Activated B cell treated with CpG ODN at 0.5 μM for 24 hours (primary cell): ENCODE results near the gene EFCAB8. TPM values are rescaled to one million over a fixed set of nuclear protein-coding genes. Genes with fewer than 3 reads are reported as not detected.

Experiments used
- ATAC-seq: fragments of 200-7000 bp; cut with Tn5 transposase; one replicate; pipeline ENCODE4 v1.10.0; 2021; ENCODE audit warnings: low read depth, mild to moderate bottlenecking, moderate library complexity
- CTCF ChIA-PET: fragments of 350-600 bp; sonication (Branson Sonifier 250); formaldehyde crosslinking; loops from one replicate; lab custom pipeline; 2021; ENCODE audit warnings: antibody characterized with exemption; lab: Charles Lee
- POLR2A ChIA-PET: fragments of 350-600 bp; sonication (Branson Sonifier 250); formaldehyde crosslinking; loops from one replicate; lab custom pipeline; 2021; ENCODE audit warnings: antibody characterized with exemption; lab: Charles Lee
- DNase-seq: peaks from one replicate; pipeline ENCODE4 v3.0.0; 2022
- H3K27ac Mint-ChIP-seq: one replicate; pipeline ENCODE4 v1.8.0; 2020; ENCODE audit warnings: mixed read lengths
- H3K27me3 Mint-ChIP-seq: one replicate; pipeline ENCODE4 v1.8.0; 2021; ENCODE audit warnings: mixed read lengths
- H3K36me3 Mint-ChIP-seq: one replicate; pipeline ENCODE4 v1.8.0; 2021; ENCODE audit warnings: low read depth, mixed read lengths
- H3K4me1 Mint-ChIP-seq: one replicate; pipeline ENCODE4 v1.8.0; 2021; ENCODE audit warnings: mixed read lengths
- H3K4me3 Mint-ChIP-seq: one replicate; pipeline ENCODE4 v1.8.0; 2020; ENCODE audit warnings: mild to moderate bottlenecking, mixed read lengths
- H3K9me3 Mint-ChIP-seq: one replicate; pipeline ENCODE4 v1.8.0; 2020; ENCODE audit warnings: mixed read lengths
- intact Hi-C: fragments of 100-400 bp; cut with micrococcal nuclease; formaldehyde crosslinking; loops from one replicate; pipeline ENCODE4 v1.15.1; 2024
- total RNA-seq: library from RNA; stranded (reverse); gene quantifications from 2 replicates; pipeline ENCODE4 v1.2.3, GENCODE V29; 2022
- TF ChIP-seq, protein P1 (sequence below): fragments of 200-600 bp; IDR thresholded peaks from one replicate; pipeline ENCODE4 v1.8.0; 2022; ENCODE audit warnings: antibody characterized with exemption, mild to moderate bottlenecking

Gene EFCAB8
- total RNA-seq, 1 donor from 2014 or later = 0.71 TPM

DNA sequence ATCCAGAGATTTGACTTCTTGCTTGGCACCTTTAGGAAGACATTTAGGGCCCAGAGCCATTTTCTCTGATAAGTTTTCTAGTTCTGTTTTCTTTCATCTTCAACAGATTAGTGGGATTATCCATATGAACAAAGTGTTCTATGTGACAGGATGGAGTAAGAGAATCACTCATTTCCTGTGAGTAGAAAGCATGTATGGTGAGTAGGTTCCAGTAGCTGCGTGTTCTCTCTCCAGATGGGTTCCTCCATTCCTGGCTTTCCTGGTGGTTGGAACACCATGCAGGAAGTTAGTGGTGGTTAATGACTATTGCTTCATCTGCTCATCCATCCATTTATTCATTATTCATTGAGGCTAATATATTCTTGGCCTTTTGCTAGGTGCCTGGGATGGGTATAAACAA is 54.0 kb downstream of the EFCAB8 start:
- Mint-ChIP-seq H3K4me3 (no peak overlapping the region), H3K36me3 (peaks cover 3% of the 10 kb centered on the region), H3K27me3 (no peaks in the 10 kb centered on the region), H3K9me3 (peaks cover 11% of the 10 kb centered on the region), H3K4me1 (no peaks in the 10 kb centered on the region), H3K27ac (no peak overlapping the region)
- TF ChIP-seq, protein P1, sequence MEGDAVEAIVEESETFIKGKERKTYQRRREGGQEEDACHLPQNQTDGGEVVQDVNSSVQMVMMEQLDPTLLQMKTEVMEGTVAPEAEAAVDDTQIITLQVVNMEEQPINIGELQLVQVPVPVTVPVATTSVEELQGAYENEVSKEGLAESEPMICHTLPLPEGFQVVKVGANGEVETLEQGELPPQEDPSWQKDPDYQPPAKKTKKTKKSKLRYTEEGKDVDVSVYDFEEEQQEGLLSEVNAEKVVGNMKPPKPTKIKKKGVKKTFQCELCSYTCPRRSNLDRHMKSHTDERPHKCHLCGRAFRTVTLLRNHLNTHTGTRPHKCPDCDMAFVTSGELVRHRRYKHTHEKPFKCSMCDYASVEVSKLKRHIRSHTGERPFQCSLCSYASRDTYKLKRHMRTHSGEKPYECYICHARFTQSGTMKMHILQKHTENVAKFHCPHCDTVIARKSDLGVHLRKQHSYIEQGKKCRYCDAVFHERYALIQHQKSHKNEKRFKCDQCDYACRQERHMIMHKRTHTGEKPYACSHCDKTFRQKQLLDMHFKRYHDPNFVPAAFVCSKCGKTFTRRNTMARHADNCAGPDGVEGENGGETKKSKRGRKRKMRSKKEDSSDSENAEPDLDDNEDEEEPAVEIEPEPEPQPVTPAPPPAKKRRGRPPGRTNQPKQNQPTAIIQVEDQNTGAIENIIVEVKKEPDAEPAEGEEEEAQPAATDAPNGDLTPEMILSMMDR = no peak
- no peak for DNase-seq
- no peak for ATAC-seq
- ChIA-PET CTCF (no interaction called here), POLR2A (no interaction called here)
- intact Hi-C loops = no loop called here

DNA sequence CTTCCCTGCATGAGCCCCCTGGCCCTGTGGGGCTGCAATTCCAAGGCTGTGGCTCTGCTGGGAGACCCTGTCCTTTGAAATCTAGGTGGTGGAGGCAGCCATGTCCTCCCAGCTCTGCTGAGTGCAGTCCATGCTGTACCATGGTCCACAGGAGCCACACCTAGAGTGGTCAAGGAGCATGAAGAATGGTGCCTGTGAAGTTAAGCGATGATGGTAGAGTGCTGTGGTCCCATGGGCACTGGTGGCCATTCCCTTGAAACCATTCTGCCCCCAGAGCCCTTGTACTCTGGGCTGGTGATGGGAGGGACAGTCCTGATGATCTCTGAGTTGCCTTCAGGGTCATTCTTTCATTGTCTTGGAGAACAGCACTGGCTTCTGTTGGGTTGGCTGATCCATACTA is 55.3 kb downstream of the EFCAB8 start:
- Mint-ChIP-seq H3K4me3 (no peak overlapping the region), H3K27ac (no peak overlapping the region), H3K27me3 (no peaks in the 10 kb centered on the region), H3K36me3 (peaks cover 3% of the 10 kb centered on the region), H3K9me3 (peaks cover 11% of the 10 kb centered on the region), H3K4me1 (no peaks in the 10 kb centered on the region)
- ATAC-seq (no peak), DNase-seq (no peak)
- ChIA-PET POLR2A (no interaction called here), CTCF (no interaction called here)
- TF ChIP-seq, protein P1 = no peak
- intact Hi-C loops = no loop called here

DNA sequence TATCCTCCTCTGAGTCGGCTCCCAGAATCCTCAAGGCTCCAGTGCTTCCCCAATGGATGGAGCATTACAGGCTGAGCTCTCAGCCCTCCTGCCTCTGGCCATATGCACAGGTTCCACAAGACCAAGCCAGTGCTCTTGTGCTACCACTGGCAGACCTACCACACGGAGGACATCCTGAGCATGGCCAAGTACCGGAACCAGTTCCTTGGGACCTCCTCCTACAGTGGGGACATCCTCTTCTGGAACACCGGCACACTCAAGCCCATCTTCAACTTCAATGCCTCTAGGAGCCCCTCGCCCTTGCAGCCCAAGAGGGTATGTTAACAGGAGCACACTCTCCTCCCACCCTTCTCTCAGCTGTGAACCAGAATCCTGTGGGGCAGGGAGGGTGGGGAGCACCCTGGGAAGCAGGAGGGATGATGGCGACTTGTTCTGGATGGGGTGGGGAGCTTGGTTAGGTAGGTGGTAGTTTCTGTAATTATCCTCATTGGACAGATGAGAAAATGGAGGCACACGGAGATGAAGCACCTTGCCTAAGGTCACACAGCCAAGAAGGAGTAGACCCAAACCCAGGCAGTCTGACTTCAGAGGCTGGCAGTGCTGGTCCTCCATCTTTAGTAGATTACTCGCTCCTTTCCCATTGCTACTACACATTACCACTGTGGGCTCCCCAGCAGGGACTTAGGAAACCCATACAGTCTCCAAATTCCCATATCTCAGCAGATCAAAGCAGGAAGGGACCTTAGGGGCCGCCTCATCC is 58.6 kb downstream of the EFCAB8 start:
- CTCF ChIA-PET = no interaction called here
- DNase-seq = no peak
- no peak for ATAC-seq
- no peak overlapping the region for H3K27ac Mint-ChIP-seq
- peaks cover 3% of the 10 kb centered on the region for H3K36me3 Mint-ChIP-seq
- H3K9me3 Mint-ChIP-seq = peaks cover 11% of the 10 kb centered on the region
- no peak overlapping the region for H3K4me3 Mint-ChIP-seq
- H3K4me1 Mint-ChIP-seq = no peaks in the 10 kb centered on the region
- POLR2A ChIA-PET = no interaction called here
- no peaks in the 10 kb centered on the region for H3K27me3 Mint-ChIP-seq
- intact Hi-C loops = no loop called here
- TF ChIP-seq, protein P1 = no peak

DNA sequence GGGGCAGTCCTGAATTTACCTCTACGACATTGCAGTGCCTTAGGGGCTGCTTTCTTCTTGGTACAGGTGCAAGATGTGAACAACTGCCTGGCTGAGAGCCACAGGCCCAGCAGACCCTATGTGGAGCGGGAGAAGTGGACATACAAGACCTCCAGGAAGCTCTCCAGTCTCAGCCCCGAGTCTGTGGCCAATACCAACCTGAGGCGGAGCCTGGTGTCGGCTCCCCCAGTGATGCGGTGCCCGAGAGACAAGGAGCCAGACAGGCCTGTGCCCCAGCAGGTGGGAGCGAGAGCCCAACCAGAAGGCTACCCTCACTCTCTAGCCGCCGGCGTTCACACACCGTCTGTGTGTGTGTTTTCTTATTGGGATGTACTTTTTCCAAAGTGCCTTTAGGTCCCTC is 59.6 kb downstream of the EFCAB8 start:
- no peak overlapping the region for H3K27ac Mint-ChIP-seq
- intact Hi-C loops = no loop called here
- H3K27me3 Mint-ChIP-seq = no peaks in the 10 kb centered on the region
- H3K4me1 Mint-ChIP-seq = no peaks in the 10 kb centered on the region
- DNase-seq (no peak), ATAC-seq (no peak)
- TF ChIP-seq, protein P1 = no peak
- POLR2A ChIA-PET = no interaction called here
- peaks cover 11% of the 10 kb centered on the region for H3K9me3 Mint-ChIP-seq
- H3K36me3 Mint-ChIP-seq = peaks cover 3% of the 10 kb centered on the region
- CTCF ChIA-PET = no interaction called here
- no peak overlapping the region for H3K4me3 Mint-ChIP-seq

DNA sequence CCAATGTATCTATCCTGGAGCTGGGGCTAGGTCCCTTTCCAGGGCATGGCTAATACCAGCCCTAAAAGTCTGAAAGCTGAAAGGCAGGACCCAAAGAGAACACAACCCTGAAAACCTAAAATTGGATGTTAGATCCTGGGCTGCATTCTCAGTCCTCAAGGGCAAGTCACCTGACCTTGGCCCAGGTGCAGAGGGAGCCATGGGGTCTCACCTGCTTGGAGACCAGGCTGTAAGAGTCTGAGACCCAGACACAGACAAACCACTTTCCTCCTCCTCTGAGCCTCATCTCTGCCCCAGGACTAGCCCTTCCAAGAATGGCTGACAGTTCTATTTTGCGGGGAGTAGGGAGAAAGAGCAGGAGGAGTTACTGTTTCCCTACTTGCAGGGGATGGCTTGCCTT is 60.0 kb downstream of the EFCAB8 start:
- CTCF ChIA-PET = no interaction called here
- intact Hi-C loops = no loop called here
- peaks cover 3% of the 10 kb centered on the region for H3K36me3 Mint-ChIP-seq
- no peak overlapping the region for H3K27ac Mint-ChIP-seq
- peaks cover 11% of the 10 kb centered on the region for H3K9me3 Mint-ChIP-seq
- DNase-seq (no peak), ATAC-seq (no peak)
- H3K4me1 Mint-ChIP-seq = no peaks in the 10 kb centered on the region
- TF ChIP-seq, protein P1 = no peak
- H3K27me3 Mint-ChIP-seq = no peaks in the 10 kb centered on the region
- H3K4me3 Mint-ChIP-seq = no peak overlapping the region
- POLR2A ChIA-PET = no interaction called here
